ENCODE measurements around the gene MCC. TPM values are rescaled to one million over a fixed set of nuclear protein-coding genes. Genes with fewer than 3 reads are reported as not detected.

MCC gene
- total and polyA plus RNA-seq, 2 experiments from 2014 or later = 3.4 to 8.8 TPM

GRCh38 chr5:113156271-113156877, 331.9 kb downstream of the MCC start:
- Histone ChIP-seq H3F3A (ENCODE audit: insufficient read depth) (0 out of 2 replicates have a peak, but pooled peaks cover 6% of the 10 kb centered on the region), H3K4me2 (ENCODE audit: unreplicated experiment) (no peak overlapping the region), H3K9me2 (ENCODE audit: insufficient read depth) (no peaks in the 10 kb centered on the region), H3K36me3 (ENCODE audit: low read depth) (no peaks in the 10 kb centered on the region), H3K27me3 (replicated peaks; ENCODE audit: insufficient read depth) (no peaks in the 10 kb centered on the region), H3K27ac (no peak overlapping the region), H2AFZ (no peak overlapping the region), H3K9me3 (ENCODE audit: low read depth) (no peaks in the 10 kb centered on the region), H4K20me1 (ENCODE audit: insufficient read depth) (no peaks in the 10 kb centered on the region), H3K4me3 (no peak overlapping the region), H3K79me2 (ENCODE audit: insufficient read depth) (no peaks in the 10 kb centered on the region), H3K9ac (no peak overlapping the region), H3K4me1 (ENCODE audit: insufficient read depth) (peaks cover 8% of the 10 kb centered on the region; the same call in 1 of the 2 replicates)
- WGBS, 2 experiments (ENCODE audit: low coverage in 1 of 2, low lambda C conversion rate in 2 of 2, missing lambda C conversion rate in 2 of 2) = 92 to 96% methylated on average over 5 of the region's 5 CpGs
- in situ Hi-C loops (cut with MboI) = no loop called here
- no peak for TF ChIP-seq EZH2 (IDR thresholded peaks at IDR 0.05; ENCODE audit: insufficient read depth, poor library complexity, severe bottlenecking)
- no peak for TF ChIP-seq EZH2phosphoT487 (IDR thresholded peaks at IDR 0.05; ENCODE audit: insufficient read depth, low read depth)
- no peak for DNase-seq

- H3F3A ChIP-seq (ENCODE audit: insufficient read depth) = 0 out of 2 replicates have a peak, but pooled peaks cover 6% of the 10 kb centered on the region
- DNase-seq = peak; percentile 58
- no peaks in the 10 kb centered on the region for H3K36me3 ChIP-seq (ENCODE audit: low read depth)
- H4K20me1 ChIP-seq (ENCODE audit: insufficient read depth) = no peaks in the 10 kb centered on the region
- no peak overlapping the region for H3K9ac ChIP-seq
- H3K79me2 ChIP-seq (ENCODE audit: insufficient read depth) = no peaks in the 10 kb centered on the region
- in situ Hi-C loops (cut with MboI) = no loop called here
- no peaks in the 10 kb centered on the region for H3K9me3 ChIP-seq (ENCODE audit: low read depth)
- H3K4me3 ChIP-seq = no peak overlapping the region
- H3K4me2 ChIP-seq (ENCODE audit: unreplicated experiment) = no peak overlapping the region
- H3K4me1 ChIP-seq (ENCODE audit: insufficient read depth) = peaks cover 8% of the 10 kb centered on the region; the same call in 1 of the 2 replicates
- no peak overlapping the region for H2AFZ ChIP-seq
- 6 to 13% methylated on average over 1 of the region's 1 CpG for WGBS, 2 experiments (ENCODE audit: low coverage in 1 of 2, low lambda C conversion rate in 2 of 2, missing lambda C conversion rate in 2 of 2)
- no peak overlapping the region for H3K27ac ChIP-seq
- no peak for TF ChIP-seq EZH2 (IDR thresholded peaks at IDR 0.05; ENCODE audit: insufficient read depth, poor library complexity, severe bottlenecking)
- TF ChIP-seq EZH2phosphoT487 (IDR thresholded peaks at IDR 0.05; ENCODE audit: insufficient read depth, low read depth) = no peak
- no peaks in the 10 kb centered on the region for H3K27me3 ChIP-seq (replicated peaks; ENCODE audit: insufficient read depth)
- no peaks in the 10 kb centered on the region for H3K9me2 ChIP-seq (ENCODE audit: insufficient read depth)
These were observed 334.6 kb downstream of the MCC start for GRCh38 chr5:113153512-113154097.

- Histone ChIP-seq H3K27me3 (replicated peaks; ENCODE audit: insufficient read depth) (no peaks in the 10 kb centered on the region), H3K4me3 (no peak overlapping the region), H3F3A (ENCODE audit: insufficient read depth) (0 out of 2 replicates have a peak, but pooled peaks cover 6% of the 10 kb centered on the region), H4K20me1 (ENCODE audit: insufficient read depth) (no peaks in the 10 kb centered on the region), H3K9me2 (ENCODE audit: insufficient read depth) (no peaks in the 10 kb centered on the region), H3K36me3 (ENCODE audit: low read depth) (no peaks in the 10 kb centered on the region), H3K9ac (no peak overlapping the region), H3K4me1 (ENCODE audit: insufficient read depth) (peaks cover 10% of the 10 kb centered on the region), H3K79me2 (ENCODE audit: insufficient read depth) (no peaks in the 10 kb centered on the region), H3K4me2 (ENCODE audit: unreplicated experiment) (no peak overlapping the region), H3K27ac (no peak overlapping the region), H3K9me3 (ENCODE audit: low read depth) (no peaks in the 10 kb centered on the region), H2AFZ (no peak overlapping the region)
- no peak for DNase-seq
- in situ Hi-C loops (cut with MboI) = no loop called here
- TF ChIP-seq EZH2 (IDR thresholded peaks at IDR 0.05; ENCODE audit: insufficient read depth, poor library complexity, severe bottlenecking) = no peak
- TF ChIP-seq EZH2phosphoT487 (IDR thresholded peaks at IDR 0.05; ENCODE audit: insufficient read depth, low read depth) = no peak
- 91 to 98% methylated on average over 2 of the region's 2 CpGs for WGBS, 2 experiments (ENCODE audit: low coverage in 1 of 2, low lambda C conversion rate in 2 of 2, missing lambda C conversion rate in 2 of 2)
These were observed 335.9 kb downstream of the MCC start for GRCh38 chr5:113152380-113152740.

- Histone ChIP-seq H3K79me2 (ENCODE audit: insufficient read depth) (no peaks in the 10 kb centered on the region), H3K9me2 (ENCODE audit: insufficient read depth) (no peaks in the 10 kb centered on the region), H3F3A (ENCODE audit: insufficient read depth) (peaks cover 9% of the 10 kb centered on the region)
These were observed 336.4 kb downstream of the MCC start for GRCh38 chr5:113151641-113152379.

More at GRCh38 chr5:113151641-113152379, 336.4 kb downstream of the MCC start:
- Histone ChIP-seq H3K27ac (no peak overlapping the region), H3K9me3 (ENCODE audit: low read depth) (no peaks in the 10 kb centered on the region), H2AFZ (no peak overlapping the region), H3K36me3 (ENCODE audit: low read depth) (no peaks in the 10 kb centered on the region), H3K27me3 (replicated peaks; ENCODE audit: insufficient read depth) (no peaks in the 10 kb centered on the region), H4K20me1 (ENCODE audit: insufficient read depth) (no peaks in the 10 kb centered on the region), H3K4me3 (no peak overlapping the region), H3K4me1 (ENCODE audit: insufficient read depth) (peaks cover 14% of the 10 kb centered on the region), H3K4me2 (ENCODE audit: unreplicated experiment) (no peak overlapping the region), H3K9ac (no peak overlapping the region)
- in situ Hi-C loops (cut with MboI) = no loop called here
- WGBS, 2 experiments (ENCODE audit: low coverage in 1 of 2, low lambda C conversion rate in 2 of 2, missing lambda C conversion rate in 2 of 2) = 90 to 92% methylated on average over 8 of the region's 8 CpGs
- DNase-seq = no peak
- TF ChIP-seq EZH2 (IDR thresholded peaks at IDR 0.05; ENCODE audit: insufficient read depth, poor library complexity, severe bottlenecking) (no peak), EZH2phosphoT487 (IDR thresholded peaks at IDR 0.05; ENCODE audit: insufficient read depth, low read depth) (no peak)
